OCI-LY7 (cell line): Measurements from ENCODE around the gene ZNF407. TPM values are rescaled to one million over a fixed set of nuclear protein-coding genes. Genes with fewer than 3 reads are reported as not detected.

ENCODE experiments used
- BruUV-seq: library from RNA; stranded (reverse); fragments of 400-500 nt; replicated peaks from 2 replicates; lab custom pipeline; 2021; lab: Mats Ljungman, UMichigan
- CTCF ChIA-PET: fragments of 300-600 bp; sonication (Branson Sonifier 250); formaldehyde crosslinking; loops from one replicate; lab custom pipeline; 2022; ENCODE audit warnings: antibody characterized with exemption; ENCODE audit not compliant: unreplicated experiment; lab: Charles Lee
- POLR2A ChIA-PET: fragments of 300-600 bp; sonication (Branson Sonifier 250); formaldehyde crosslinking; loops from one replicate; lab custom pipeline; 2022; ENCODE audit warnings: antibody characterized with exemption; lab: Charles Lee
- DNase-seq: peaks from one replicate; pipeline ENCODE4 v3.0.0-alpha.2; 2015; ENCODE audit warnings: low spot score
- H2AFZ ChIP-seq: fragments of 200-600 bp; sonication (generic), shearing (Covaris generic); 2 replicates; pipeline ENCODE4 v1.6.1; 2014; ENCODE audit warnings: mild to moderate bottlenecking, antibody characterized with exemption, low read length, moderate library complexity
- H3K27ac ChIP-seq: fragments of 200-600 bp; sonication (generic); 2 replicates; pipeline ENCODE4 v1.5.1; 2014; ENCODE audit warnings: mixed run types, low read depth, mild to moderate bottlenecking, moderate library complexity, low read length, inconsistent platforms; ENCODE audit not compliant: poor library complexity, severe bottlenecking
- H3K36me3 ChIP-seq: fragments of 200-600 bp; sonication (generic); 2 replicates; pipeline ENCODE4 v1.6.1; 2014; ENCODE audit warnings: mild to moderate bottlenecking, antibody characterized with exemption, low read length, moderate library complexity, mixed read lengths; ENCODE audit not compliant: insufficient read depth
- H3K4me1 ChIP-seq: fragments of 200-600 bp; sonication (generic); 2 replicates; pipeline ENCODE4 v1.5.1; 2014; ENCODE audit warnings: mild to moderate bottlenecking, low read length; ENCODE audit not compliant: insufficient read depth, poor library complexity, severe bottlenecking
- H3K4me2 ChIP-seq: fragments of 200-600 bp; sonication (generic); 2 replicates; pipeline ENCODE4 v1.6.1; 2014; ENCODE audit warnings: mild to moderate bottlenecking, low read length
- H3K4me3 ChIP-seq: fragments of 200-600 bp; sonication (generic); 2 replicates; pipeline ENCODE4 v1.5.1; 2014; ENCODE audit warnings: mild to moderate bottlenecking, low read depth, low read length; ENCODE audit not compliant: poor library complexity, severe bottlenecking
- H3K79me2 ChIP-seq: fragments of 200-600 bp; sonication (generic); 2 replicates; pipeline ENCODE4 v1.6.1; 2016; ENCODE audit warnings: low read depth, mild to moderate bottlenecking, low read length, moderate library complexity, mixed read lengths; ENCODE audit not compliant: insufficient read depth
- H3K9me2 ChIP-seq: fragments of 200-600 bp; sonication (generic); 2 replicates; pipeline ENCODE4 v1.6.1; 2016; ENCODE audit warnings: mild to moderate bottlenecking, low read length, mixed read lengths; ENCODE audit not compliant: insufficient read depth
- H3K9me3 ChIP-seq: fragments of 200-600 bp; sonication (generic); 2 replicates; pipeline ENCODE4 v1.6.1; 2014; ENCODE audit warnings: mild to moderate bottlenecking, mixed run types, low read length, mixed read lengths
- H4K20me1 ChIP-seq: fragments of 200-600 bp; sonication (generic); 2 replicates; pipeline ENCODE4 v1.6.1; 2014; ENCODE audit warnings: mild to moderate bottlenecking, antibody characterized with exemption, low read length, moderate library complexity, mixed read lengths; ENCODE audit not compliant: insufficient read depth
- CTCF ChIP-seq: fragments of 200-600 bp; sonication (generic); conservative IDR thresholded peaks from 2 replicates; pipeline ENCODE4 v1.5.1; 2014; ENCODE audit warnings: mild to moderate bottlenecking, antibody characterized with exemption, low read length, moderate library complexity, mixed read lengths
- EZH2phosphoT487 ChIP-seq: fragments of 200-600 bp; sonication (generic); IDR thresholded peaks from 2 replicates; pipeline ENCODE4 v1.6.1; 2018; ENCODE audit warnings: low read depth, borderline replicate concordance, mild to moderate bottlenecking, mixed run types, antibody characterized with exemption, low read length, moderate library complexity, mixed read lengths
- intact Hi-C: fragments of 100-400 bp; cut with micrococcal nuclease; formaldehyde crosslinking; loops from one replicate; pipeline ENCODE4 v1.10.0; 2022; ENCODE audit not compliant: unreplicated experiment
- total RNA-seq, 2 experiments: library from RNA; depleted of rRNA in 1 of 2; stranded (reverse); fragments of >200 nt in 1 of 2; shearing (Covaris generic) in 1 of 2; gene quantifications; 2 replicates each; pipeline ENCODE4 v1.2.3, GENCODE V29; 2014 to 2022

The ZNF407 gene
- total RNA-seq, 2 experiments from 2014 or later = 8.9 to 11.9 TPM

GRCh38 chr18:74996055-74996454, 398.4 kb downstream of the ZNF407 start:
- Histone ChIP-seq H3K4me1 (peaks cover 3% of the 10 kb centered on the region), H2AFZ (no peak overlapping the region), H3K4me2 (no peak overlapping the region), H3K9me2 (no peaks in the 10 kb centered on the region), H3K9me3 (no peaks in the 10 kb centered on the region), H3K79me2 (no peaks in the 10 kb centered on the region), H3K27ac (no peak overlapping the region), H4K20me1 (no peaks in the 10 kb centered on the region), H3K36me3 (no peaks in the 10 kb centered on the region), H3K4me3 (no peak overlapping the region)
- no peak for DNase-seq
- TF ChIP-seq CTCF = no peak
- TF ChIP-seq EZH2phosphoT487 = no peak
- ChIA-PET CTCF (no interaction called here), POLR2A (no interaction called here)
- intact Hi-C loops = no loop called here
- BruUV-seq = no TSS peak

GRCh38 chr18:74996996-74997395, 399.3 kb downstream of the ZNF407 start:
- no peaks in the 10 kb centered on the region for H3K9me3 ChIP-seq
- DNase-seq = no peak
- no TSS peak for BruUV-seq
- CTCF ChIA-PET = no interaction called here
- H3K27ac ChIP-seq = no peak overlapping the region
- no peak for TF ChIP-seq CTCF
- no peak for TF ChIP-seq EZH2phosphoT487
- intact Hi-C loops = no loop called here
- H3K9me2 ChIP-seq = no peaks in the 10 kb centered on the region
- no peaks in the 10 kb centered on the region for H3K36me3 ChIP-seq
- H2AFZ ChIP-seq = no peak overlapping the region
- no peaks in the 10 kb centered on the region for H3K79me2 ChIP-seq
- H4K20me1 ChIP-seq = no peaks in the 10 kb centered on the region
- POLR2A ChIA-PET = no interaction called here
- H3K4me2 ChIP-seq = no peak overlapping the region
- H3K4me1 ChIP-seq = peaks cover 3% of the 10 kb centered on the region
- no peak overlapping the region for H3K4me3 ChIP-seq

- Histone ChIP-seq H3K9me2 (no peaks in the 10 kb centered on the region), H4K20me1 (no peaks in the 10 kb centered on the region), H3K79me2 (no peaks in the 10 kb centered on the region), H3K36me3 (no peaks in the 10 kb centered on the region), H3K4me3 (no peak overlapping the region), H3K27ac (no peak overlapping the region), H3K4me2 (no peak overlapping the region), H3K9me3 (no peaks in the 10 kb centered on the region), H3K4me1 (no peaks in the 10 kb centered on the region), H2AFZ (no peak overlapping the region)
- POLR2A ChIA-PET = interaction anchor here (0.8 kb wide), 1 partner anchor 8 kb away, joined by 3 read pairs; no protein-coding TSS in a partner anchor
- CTCF ChIA-PET = no interaction called here
- intact Hi-C loops = no loop called here
- no TSS peak for BruUV-seq
- no peak for TF ChIP-seq EZH2phosphoT487
- TF ChIP-seq CTCF = no peak
- no peak for DNase-seq
These were observed 403.2 kb downstream of the ZNF407 start for GRCh38 chr18:75000920-75001319.
